A549 (cell line): Measurements from ENCODE around the gene TCERG1L. TPM values are rescaled to one million over a fixed set of nuclear protein-coding genes. Genes with fewer than 3 reads are reported as not detected.

Experiments
- ATAC-seq, 2 experiments: fragments of 200-7000 bp in 1 of 2; fragments of >200 bp in 1 of 2; cut with Nextera tagmentation in 1 of 2; cut with Tn5 transposase in 1 of 2; 3 replicates each; pipeline versions ENCODE4 v1.8.0 to v1.9.1; 2018 to 2020; ENCODE audit warnings: mild to moderate bottlenecking in 1 of 2, moderate library complexity in 1 of 2
- CTCF ChIA-PET: fragments of 300-600 bp; sonication (Branson Sonifier 250); formaldehyde crosslinking; extraction: SDS; loops from one replicate; lab custom pipeline; 2021; ENCODE audit warnings: antibody characterized with exemption, inconsistent platforms; lab: Yijun Ruan, JAX
- POLR2A ChIA-PET: fragments of 350-600 bp; formaldehyde crosslinking; extraction: SDS; loops from one replicate; lab custom pipeline; 2021; ENCODE audit warnings: antibody characterized with exemption, inconsistent platforms; lab: Yijun Ruan, JAX
- DNase-seq, 2 experiments: peaks; one replicate each; pipeline versions ENCODE4 v3.0.0 to v3.0.0-alpha.2; 2011 to 2016; ENCODE audit warnings: low read depth in 1 of 2, low spot score in 1 of 2
- FAIRE-seq: peaks from 2 replicates; lab custom pipeline; 2011; peaks lifted over from hg19 to GRCh38; lab: Jason Lieb, UNC
- H3K27ac ChIP-seq, 2 experiments: fragments of >200 bp; sonication (Bioruptor Twin); formaldehyde crosslinking; 3 replicates each; pipeline ENCODE4 v1.5.1; 2016 to 2017
- H3K4me1 ChIP-seq: fragments of >200 bp; sonication (Bioruptor Twin); formaldehyde crosslinking; 3 replicates; pipeline ENCODE4 v1.6.1; 2016
- H3K4me2 ChIP-seq: fragments of >200 bp; sonication (Bioruptor Twin); formaldehyde crosslinking; 3 replicates; pipeline ENCODE4 v1.6.1; 2016
- H3K4me3 ChIP-seq: fragments of >200 bp; sonication (Bioruptor Twin); formaldehyde crosslinking; 3 replicates; pipeline ENCODE4 v1.5.1; 2016
- H3K9me3 ChIP-seq: fragments of >200 bp; sonication (Bioruptor Twin); formaldehyde crosslinking; 3 replicates; pipeline ENCODE4 v1.6.1; 2016
- CBX8 ChIP-seq: fragments of 200-600 bp; sonication (generic); IDR thresholded peaks from 2 replicates; pipeline ENCODE4 v1.6.1; 2016
- CHD4 ChIP-seq: fragments of 200-600 bp; sonication (generic); IDR thresholded peaks from 2 replicates; pipeline ENCODE4 v1.6.1; 2016; ENCODE audit warnings: antibody characterized with exemption, mild to moderate bottlenecking, borderline replicate concordance
- EP300 ChIP-seq, 2 experiments: fragments of >200 bp; sonication (Bioruptor Twin); formaldehyde crosslinking; IDR thresholded peaks; 2 replicates in 1 of 2; 3 replicates in 1 of 2; pipeline ENCODE4 v1.6.1; 2016 to 2017
- FOSB ChIP-seq: fragments of 250-450 bp; sonication (Bioruptor Pico); IDR thresholded peaks from 2 replicates; pipeline ENCODE4 v1.5.0; 2020; ENCODE audit warnings: mild to moderate bottlenecking, moderate library complexity
- FOXS1 ChIP-seq: fragments of 250-450 bp; sonication (Bioruptor Pico); IDR thresholded peaks from 2 replicates; pipeline ENCODE4 v1.5.0; 2020; ENCODE audit warnings: mild to moderate bottlenecking, moderate library complexity
- HDAC2 ChIP-seq: fragments of 200-600 bp; sonication (generic); IDR thresholded peaks from 2 replicates; pipeline ENCODE4 v1.6.1; 2016
- HOXB13 ChIP-seq: fragments of 250-450 bp; sonication (Bioruptor Pico); IDR thresholded peaks from 2 replicates; pipeline ENCODE4 v1.5.0; 2020; ENCODE audit warnings: low read depth, mild to moderate bottlenecking, moderate library complexity
- KDM1A ChIP-seq: fragments of 200-600 bp; sonication (generic); IDR thresholded peaks from 2 replicates; pipeline ENCODE4 v1.6.1; 2016; ENCODE audit warnings: low read depth, mild to moderate bottlenecking
- KDM5A ChIP-seq: fragments of 200-600 bp; sonication (generic); IDR thresholded peaks from 2 replicates; pipeline ENCODE4 v1.6.1; 2016; ENCODE audit warnings: antibody characterized with exemption, mild to moderate bottlenecking
- MAFK ChIP-seq: fragments of 450-650 bp; IDR thresholded peaks from 2 replicates; pipeline ENCODE4 v1.6.1; 2014; ENCODE audit not compliant: partially characterized antibody
- POLR2AphosphoS2 ChIP-seq: conservative IDR thresholded peaks from 2 replicates; pipeline ENCODE4 v1.6.1; 2012; ENCODE audit warnings: low read length, improper control_type of control experiment, inconsistent platforms
- SMC3 ChIP-seq: fragments of >200 bp; sonication (Bioruptor Twin); formaldehyde crosslinking; IDR thresholded peaks from 3 replicates; pipeline ENCODE4 v1.6.1; 2018; ENCODE audit warnings: inconsistent platforms
- SREBF2 ChIP-seq: fragments of 450-650 bp; IDR thresholded peaks from 2 replicates; pipeline ENCODE4 v1.6.1; 2014; ENCODE audit warnings: mild to moderate bottlenecking, moderate library complexity
- ZC3H11A ChIP-seq: fragments of 450-650 bp; IDR thresholded peaks from 2 replicates; pipeline ENCODE4 v1.6.1; 2014; ENCODE audit warnings: antibody characterized with exemption, mild to moderate bottlenecking
- ZFP36 ChIP-seq: fragments of 450-650 bp; IDR thresholded peaks from 2 replicates; pipeline ENCODE4 v1.6.1; 2014; ENCODE audit warnings: borderline replicate concordance; ENCODE audit not compliant: partially characterized antibody
- ZNF302 ChIP-seq: fragments of 250-450 bp; sonication (Bioruptor Pico); IDR thresholded peaks from 2 replicates; pipeline ENCODE4 v1.9.0; 2021; ENCODE audit warnings: inconsistent platforms, mild to moderate bottlenecking, moderate library complexity
- WGBS: methylation state at CpG from one replicate; pipeline ENCODE4 v1.1.6; 2017; ENCODE audit errors: missing lambda C conversion rate; 5-methylcytosine and 5-hydroxymethylcytosine counted together
- polyA plus RNA-seq, 4 experiments: library from polyadenylated mRNA; depleted of rRNA in 3 of 4; stranded (reverse); fragments of >200 nt; fragmentation: RNase III in 1 of 4; extraction: RNeasy Plus Mini Kit Qiagen cat#74134 plus additional on column Dnase treatment in 1 of 4; gene quantifications; 2 replicates in 3 of 4; 3 replicates in 1 of 4; pipeline ENCODE4 v1.2.3, GENCODE V29; 2011 to 2017
- TF ChIP-seq, protein P1 (sequence below): fragments of >200 bp; sonication (Bioruptor Twin); formaldehyde crosslinking; IDR thresholded peaks from 3 replicates; pipeline ENCODE4 v1.6.1; 2016
- TF ChIP-seq, protein P2 (sequence below): fragments of 200-600 bp; sonication (generic); IDR thresholded peaks from 2 replicates; pipeline ENCODE4 v1.6.1; 2016; ENCODE audit warnings: antibody characterized with exemption, mild to moderate bottlenecking, moderate library complexity
- TF ChIP-seq, protein P3 (sequence below): fragments of 250-450 bp; sonication (Bioruptor Pico); IDR thresholded peaks from 2 replicates; pipeline ENCODE4 v1.5.0; 2020; ENCODE audit warnings: low read depth, mild to moderate bottlenecking, moderate library complexity
- TF ChIP-seq, protein P4 (sequence below): fragments of >200 bp; sonication (Bioruptor Twin); formaldehyde crosslinking; IDR thresholded peaks from 3 replicates; pipeline ENCODE4 v1.5.1; 2016

Gene TCERG1L
- polyA plus RNA-seq, 2 of the 4 experiments (the other 2 are of a cell fraction): not detected

DNA sequence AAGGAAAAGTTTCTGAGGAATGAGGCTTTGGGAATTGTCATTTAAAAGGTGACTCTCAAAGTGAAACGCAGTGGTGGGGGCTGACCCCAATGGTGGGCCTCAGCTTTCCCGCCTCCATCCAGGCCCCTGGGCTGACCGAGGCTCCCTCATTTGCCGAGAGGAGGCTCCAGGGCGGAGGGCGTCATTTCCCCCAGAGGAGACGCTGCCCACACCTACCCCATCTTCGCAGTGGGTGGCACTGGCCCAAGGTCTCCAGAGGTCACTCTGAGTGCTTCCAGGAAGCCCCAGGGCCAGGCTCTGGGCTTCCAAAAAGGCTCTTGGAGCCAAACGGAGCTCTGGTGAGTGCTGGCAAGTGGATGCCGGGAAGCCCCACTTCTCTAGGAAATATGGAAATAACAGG, 38.0 kb downstream of the TCERG1L start:
- ATAC-seq (no peak), FAIRE-seq (no peak), DNase-seq (no peak)
- H3K4me2 ChIP-seq: no peak overlapping the region
- no peak overlapping the region for H3K4me3 ChIP-seq
- no peaks in the 10 kb centered on the region for H3K9me3 ChIP-seq
- H3K27ac ChIP-seq: no peak overlapping the region
- POLR2A ChIA-PET: no interaction called here
- TF ChIP-seq ZFP36: no peak
- TF ChIP-seq, protein P1, sequence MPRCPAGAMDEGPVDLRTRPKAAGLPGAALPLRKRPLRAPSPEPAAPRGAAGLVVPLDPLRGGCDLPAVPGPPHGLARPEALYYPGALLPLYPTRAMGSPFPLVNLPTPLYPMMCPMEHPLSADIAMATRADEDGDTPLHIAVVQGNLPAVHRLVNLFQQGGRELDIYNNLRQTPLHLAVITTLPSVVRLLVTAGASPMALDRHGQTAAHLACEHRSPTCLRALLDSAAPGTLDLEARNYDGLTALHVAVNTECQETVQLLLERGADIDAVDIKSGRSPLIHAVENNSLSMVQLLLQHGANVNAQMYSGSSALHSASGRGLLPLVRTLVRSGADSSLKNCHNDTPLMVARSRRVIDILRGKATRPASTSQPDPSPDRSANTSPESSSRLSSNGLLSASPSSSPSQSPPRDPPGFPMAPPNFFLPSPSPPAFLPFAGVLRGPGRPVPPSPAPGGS: no peak
- no peak for TF ChIP-seq SMC3
- TF ChIP-seq, protein P2, sequence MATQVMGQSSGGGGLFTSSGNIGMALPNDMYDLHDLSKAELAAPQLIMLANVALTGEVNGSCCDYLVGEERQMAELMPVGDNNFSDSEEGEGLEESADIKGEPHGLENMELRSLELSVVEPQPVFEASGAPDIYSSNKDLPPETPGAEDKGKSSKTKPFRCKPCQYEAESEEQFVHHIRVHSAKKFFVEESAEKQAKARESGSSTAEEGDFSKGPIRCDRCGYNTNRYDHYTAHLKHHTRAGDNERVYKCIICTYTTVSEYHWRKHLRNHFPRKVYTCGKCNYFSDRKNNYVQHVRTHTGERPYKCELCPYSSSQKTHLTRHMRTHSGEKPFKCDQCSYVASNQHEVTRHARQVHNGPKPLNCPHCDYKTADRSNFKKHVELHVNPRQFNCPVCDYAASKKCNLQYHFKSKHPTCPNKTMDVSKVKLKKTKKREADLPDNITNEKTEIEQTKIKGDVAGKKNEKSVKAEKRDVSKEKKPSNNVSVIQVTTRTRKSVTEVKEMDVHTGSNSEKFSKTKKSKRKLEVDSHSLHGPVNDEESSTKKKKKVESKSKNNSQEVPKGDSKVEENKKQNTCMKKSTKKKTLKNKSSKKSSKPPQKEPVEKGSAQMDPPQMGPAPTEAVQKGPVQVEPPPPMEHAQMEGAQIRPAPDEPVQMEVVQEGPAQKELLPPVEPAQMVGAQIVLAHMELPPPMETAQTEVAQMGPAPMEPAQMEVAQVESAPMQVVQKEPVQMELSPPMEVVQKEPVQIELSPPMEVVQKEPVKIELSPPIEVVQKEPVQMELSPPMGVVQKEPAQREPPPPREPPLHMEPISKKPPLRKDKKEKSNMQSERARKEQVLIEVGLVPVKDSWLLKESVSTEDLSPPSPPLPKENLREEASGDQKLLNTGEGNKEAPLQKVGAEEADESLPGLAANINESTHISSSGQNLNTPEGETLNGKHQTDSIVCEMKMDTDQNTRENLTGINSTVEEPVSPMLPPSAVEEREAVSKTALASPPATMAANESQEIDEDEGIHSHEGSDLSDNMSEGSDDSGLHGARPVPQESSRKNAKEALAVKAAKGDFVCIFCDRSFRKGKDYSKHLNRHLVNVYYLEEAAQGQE: no peak
- no peak for TF ChIP-seq EP300 (IDR thresholded peaks at IDR 0.05)
- no peak for TF ChIP-seq ZNF302 (CRISPR knock-in tag)
- TF ChIP-seq FOSB (CRISPR knock-in tag): no peak
- TF ChIP-seq CHD4: no peak
- no peak for TF ChIP-seq POLR2AphosphoS2
- TF ChIP-seq KDM5A: no peak
- TF ChIP-seq CBX8: no peak
- TF ChIP-seq HDAC2: no peak
- H3K4me1 ChIP-seq: no peaks in the 10 kb centered on the region
- CTCF ChIA-PET: no interaction called here
- 13% methylated on average over 10 of the region's 10 CpGs for WGBS

DNA sequence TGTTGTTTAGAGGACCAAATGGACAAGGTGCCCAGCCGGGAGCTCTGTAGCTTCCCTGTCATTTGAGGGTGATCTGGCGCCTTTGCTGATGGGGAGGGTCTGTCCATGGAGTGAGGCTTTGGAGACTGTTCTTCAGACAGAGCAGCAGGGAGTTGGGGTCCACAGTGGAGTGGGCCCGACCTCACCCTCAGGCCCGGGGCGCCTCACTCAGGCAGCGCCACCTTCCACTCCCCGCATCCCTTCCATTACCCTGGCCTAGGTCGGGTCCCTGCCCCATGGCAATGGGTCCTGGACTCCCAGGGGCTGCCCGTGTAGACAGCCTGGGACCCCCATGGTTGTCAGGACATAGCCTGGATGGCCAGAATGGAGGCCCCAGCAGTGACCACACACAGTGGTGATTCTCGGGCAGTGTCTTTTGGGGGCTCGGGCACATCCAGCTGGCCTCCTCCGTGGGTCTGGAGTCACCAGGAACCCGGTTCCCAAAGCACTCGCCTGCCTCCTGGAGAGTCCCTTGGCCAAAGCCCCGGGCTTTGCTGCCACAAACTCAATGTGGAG, 38.5 kb downstream of the TCERG1L start:
- POLR2A ChIA-PET: no interaction called here
- ATAC-seq: no peak
- no peak overlapping the region for H3K4me2 ChIP-seq
- no peak for TF ChIP-seq HOXB13 (CRISPR knock-in tag)
- TF ChIP-seq, protein P3, sequence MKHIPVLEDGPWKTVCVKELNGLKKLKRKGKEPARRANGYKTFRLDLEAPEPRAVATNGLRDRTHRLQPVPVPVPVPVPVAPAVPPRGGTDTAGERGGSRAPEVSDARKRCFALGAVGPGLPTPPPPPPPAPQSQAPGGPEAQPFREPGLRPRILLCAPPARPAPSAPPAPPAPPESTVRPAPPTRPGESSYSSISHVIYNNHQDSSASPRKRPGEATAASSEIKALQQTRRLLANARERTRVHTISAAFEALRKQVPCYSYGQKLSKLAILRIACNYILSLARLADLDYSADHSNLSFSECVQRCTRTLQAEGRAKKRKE (CRISPR knock-in tag): no peak
- TF ChIP-seq FOXS1 (CRISPR knock-in tag): no peak
- TF ChIP-seq MAFK: no peak
- TF ChIP-seq, protein P4, sequence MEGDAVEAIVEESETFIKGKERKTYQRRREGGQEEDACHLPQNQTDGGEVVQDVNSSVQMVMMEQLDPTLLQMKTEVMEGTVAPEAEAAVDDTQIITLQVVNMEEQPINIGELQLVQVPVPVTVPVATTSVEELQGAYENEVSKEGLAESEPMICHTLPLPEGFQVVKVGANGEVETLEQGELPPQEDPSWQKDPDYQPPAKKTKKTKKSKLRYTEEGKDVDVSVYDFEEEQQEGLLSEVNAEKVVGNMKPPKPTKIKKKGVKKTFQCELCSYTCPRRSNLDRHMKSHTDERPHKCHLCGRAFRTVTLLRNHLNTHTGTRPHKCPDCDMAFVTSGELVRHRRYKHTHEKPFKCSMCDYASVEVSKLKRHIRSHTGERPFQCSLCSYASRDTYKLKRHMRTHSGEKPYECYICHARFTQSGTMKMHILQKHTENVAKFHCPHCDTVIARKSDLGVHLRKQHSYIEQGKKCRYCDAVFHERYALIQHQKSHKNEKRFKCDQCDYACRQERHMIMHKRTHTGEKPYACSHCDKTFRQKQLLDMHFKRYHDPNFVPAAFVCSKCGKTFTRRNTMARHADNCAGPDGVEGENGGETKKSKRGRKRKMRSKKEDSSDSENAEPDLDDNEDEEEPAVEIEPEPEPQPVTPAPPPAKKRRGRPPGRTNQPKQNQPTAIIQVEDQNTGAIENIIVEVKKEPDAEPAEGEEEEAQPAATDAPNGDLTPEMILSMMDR: no peak
- no peak for TF ChIP-seq ZC3H11A
- TF ChIP-seq KDM1A: no peak
- no peak for TF ChIP-seq SMC3
- no peak for TF ChIP-seq KDM5A
- TF ChIP-seq SREBF2: no peak
- DNase-seq: no peak
- no peaks in the 10 kb centered on the region for H3K4me1 ChIP-seq
- no peak overlapping the region for H3K27ac ChIP-seq
- no peak overlapping the region for H3K4me3 ChIP-seq
- H3K9me3 ChIP-seq: no peaks in the 10 kb centered on the region
- no peak for FAIRE-seq
- CTCF ChIA-PET: no interaction called here
- 0% methylated on average over 6 of the region's 15 CpGs for WGBS
